Measurements from ENCODE around the gene KIF20B.

The KIF20B gene

GRCh38 chr10:89773081-89773480 lies 71.7 kb downstream of the KIF20B start:
- H3K4me3 ChIP-seq (ENCODE audit: low read depth, low read length) = no peak overlapping the region
- no peak for TF ChIP-seq CTCF (IDR thresholded peaks at IDR 0.05; ENCODE audit: low read depth, low read length)

- no peak overlapping the region for H3K4me3 ChIP-seq (ENCODE audit: low read depth, low read length)
- TF ChIP-seq CTCF (IDR thresholded peaks at IDR 0.05; ENCODE audit: low read depth, low read length) = no peak
These were observed 75.3 kb downstream of the KIF20B start for GRCh38 chr10:89776665-89777064.

GRCh38 chr10:89782470-89782869 lies 81.1 kb downstream of the KIF20B start:
- TF ChIP-seq CTCF (IDR thresholded peaks at IDR 0.05; ENCODE audit: low read depth, low read length) = no peak
- no peak overlapping the region for H3K4me3 ChIP-seq (ENCODE audit: low read depth, low read length)

GRCh38 chr10:89783406-89783805 lies 82.0 kb downstream of the KIF20B start:
- H3K4me3 ChIP-seq (ENCODE audit: low read depth, low read length) = no peak overlapping the region

GRCh38 chr10:89785095-89785494 lies 83.7 kb downstream of the KIF20B start:
- TF ChIP-seq CTCF (IDR thresholded peaks at IDR 0.05; ENCODE audit: low read depth, low read length) = no peak
- no peak overlapping the region for H3K4me3 ChIP-seq (ENCODE audit: low read depth, low read length)

More at GRCh38 chr10:89783406-89783805, 82.0 kb downstream of the KIF20B start:
- no peak for TF ChIP-seq CTCF (IDR thresholded peaks at IDR 0.05; ENCODE audit: low read depth, low read length)

GRCh38 chr10:89789188-89789877 lies 87.9 kb downstream of the KIF20B start:
- H3K4me3 ChIP-seq (ENCODE audit: low read depth, low read length) = no peak overlapping the region
- TF ChIP-seq CTCF (IDR thresholded peaks at IDR 0.05; ENCODE audit: low read depth, low read length) = no peak

- H3K4me3 ChIP-seq (ENCODE audit: low read depth, low read length) = no peak overlapping the region
- no peak for TF ChIP-seq CTCF (IDR thresholded peaks at IDR 0.05; ENCODE audit: low read depth, low read length)
These were observed 90.8 kb downstream of the KIF20B start for GRCh38 chr10:89792187-89792586.

Measured in WI38 (cell line).